HG02885 (cell line): ENCODE measurements around the gene IMPG2.

Experiments
- ATAC-seq: cut with Tn5 transposase; IDR thresholded peaks from one replicate; pipeline ENCODE4 v1.9.1; 2021; ENCODE audit warnings: mild to moderate bottlenecking; ENCODE audit not compliant: unreplicated experiment, poor library complexity

IMPG2 gene

DNA sequence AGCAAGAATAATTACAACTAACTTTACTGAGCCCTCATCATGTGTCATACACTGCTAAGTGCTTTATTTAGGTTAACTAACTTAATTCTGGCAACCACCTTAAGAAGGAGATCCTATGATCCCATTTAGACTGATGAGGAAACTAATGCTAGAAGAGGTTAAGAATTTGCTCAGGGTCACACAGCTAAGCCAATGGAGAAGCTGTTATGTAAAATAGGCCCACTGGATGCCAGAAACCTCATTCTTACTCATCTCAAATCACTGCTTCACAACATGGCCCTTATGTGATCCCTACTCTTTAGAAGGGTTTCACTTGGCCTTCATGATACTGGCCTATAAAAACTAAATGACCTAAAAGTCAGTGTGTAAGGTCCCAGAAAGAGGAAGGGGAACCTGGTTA lies 41.2 kb downstream of the IMPG2 start:
- ATAC-seq = no peak

DNA sequence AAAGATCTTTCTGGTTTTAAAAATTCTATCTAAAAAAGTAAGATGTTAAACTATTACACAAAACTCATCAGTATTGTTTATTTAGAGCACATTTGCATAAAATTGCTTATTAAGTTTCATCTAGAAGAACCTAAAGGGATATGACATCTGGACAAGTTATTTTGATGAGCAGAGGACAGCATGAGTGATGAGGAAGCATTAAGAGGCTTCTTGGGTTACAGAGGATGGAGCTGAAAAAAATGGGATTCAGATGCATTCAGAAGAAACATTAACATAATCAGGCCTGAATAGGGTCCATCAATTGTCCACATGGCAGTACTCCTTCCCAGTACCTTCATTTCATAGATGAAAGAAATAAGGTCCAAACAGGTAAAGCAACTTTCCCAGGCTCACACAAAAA lies 41.6 kb downstream of the IMPG2 start:
- no peak for ATAC-seq

DNA sequence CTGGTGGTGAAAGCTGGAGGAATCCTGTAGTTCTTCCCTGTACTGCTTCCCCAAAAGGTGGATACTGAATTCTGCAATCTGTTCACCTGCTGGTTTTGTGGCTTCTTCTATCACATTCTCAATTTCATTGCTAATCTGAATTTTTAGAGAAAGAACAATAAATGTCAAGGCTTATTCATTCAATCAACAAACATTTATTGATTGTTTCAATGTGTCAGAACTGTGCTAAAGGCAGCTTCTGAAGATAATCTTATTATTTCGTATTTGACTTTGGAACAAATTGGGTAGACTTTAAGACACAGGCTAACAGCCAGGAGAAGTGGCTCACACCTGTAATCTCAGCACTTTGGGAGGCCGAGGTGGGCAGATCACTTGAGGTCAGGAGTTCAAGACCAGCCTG lies 46.8 kb downstream of the IMPG2 start:
- no peak for ATAC-seq

DNA sequence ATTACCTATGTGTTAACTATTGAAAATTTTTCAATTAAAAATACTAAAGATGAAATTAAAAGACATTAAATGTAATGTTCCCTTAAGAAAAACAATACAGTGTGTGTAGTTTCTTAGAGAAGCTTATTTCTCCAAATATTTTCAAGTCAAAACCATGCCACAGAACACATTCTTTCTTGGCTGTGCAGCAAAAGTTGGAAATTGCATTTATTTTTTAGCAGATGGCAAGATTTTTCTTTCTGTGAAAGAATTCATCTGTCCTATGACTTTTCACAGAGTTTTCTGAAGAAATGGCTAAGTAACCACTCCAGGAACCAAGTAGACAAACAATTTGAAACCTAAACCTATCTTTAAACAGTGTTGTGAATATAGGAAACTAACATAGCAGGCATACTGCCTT lies 47.2 kb downstream of the IMPG2 start:
- ATAC-seq = no peak

DNA sequence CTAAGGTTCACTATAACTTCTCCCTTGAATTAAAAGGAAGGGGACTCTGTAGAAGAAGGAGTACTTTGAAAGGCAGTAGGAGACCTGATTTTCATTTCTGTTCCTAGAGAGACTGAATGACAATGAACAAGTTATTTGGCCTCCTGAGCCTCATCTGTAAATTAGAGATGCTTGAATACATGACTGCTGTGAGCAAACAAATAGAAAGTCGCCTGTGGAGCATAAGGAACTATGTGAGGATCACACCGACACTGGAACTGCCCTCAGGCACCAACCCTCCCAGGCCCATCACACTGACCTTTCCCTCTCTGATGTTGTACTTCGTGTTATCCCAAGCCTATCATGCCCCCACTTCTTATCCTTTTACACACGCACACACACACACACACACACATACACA lies 48.6 kb downstream of the IMPG2 start:
- ATAC-seq = no peak

DNA sequence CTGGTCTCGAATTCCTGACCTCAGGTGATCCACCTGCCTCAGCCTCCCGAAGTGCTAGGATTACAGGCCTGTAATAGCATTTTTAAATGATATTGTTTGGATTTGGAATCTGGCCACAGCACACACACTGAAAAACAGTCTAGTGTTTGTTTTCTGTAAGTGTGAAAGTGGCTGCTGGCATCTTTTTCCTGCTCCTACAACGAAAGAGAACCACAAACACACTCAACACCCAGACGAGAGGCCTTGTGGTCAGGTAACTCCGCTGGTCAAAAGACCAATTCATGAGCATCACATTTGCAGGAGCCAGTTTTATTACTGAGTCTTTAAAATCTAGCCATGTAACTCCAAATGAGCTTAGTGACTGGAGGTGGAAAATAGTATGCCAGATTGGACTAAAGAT lies 50.2 kb downstream of the IMPG2 start:
- no peak for ATAC-seq

DNA sequence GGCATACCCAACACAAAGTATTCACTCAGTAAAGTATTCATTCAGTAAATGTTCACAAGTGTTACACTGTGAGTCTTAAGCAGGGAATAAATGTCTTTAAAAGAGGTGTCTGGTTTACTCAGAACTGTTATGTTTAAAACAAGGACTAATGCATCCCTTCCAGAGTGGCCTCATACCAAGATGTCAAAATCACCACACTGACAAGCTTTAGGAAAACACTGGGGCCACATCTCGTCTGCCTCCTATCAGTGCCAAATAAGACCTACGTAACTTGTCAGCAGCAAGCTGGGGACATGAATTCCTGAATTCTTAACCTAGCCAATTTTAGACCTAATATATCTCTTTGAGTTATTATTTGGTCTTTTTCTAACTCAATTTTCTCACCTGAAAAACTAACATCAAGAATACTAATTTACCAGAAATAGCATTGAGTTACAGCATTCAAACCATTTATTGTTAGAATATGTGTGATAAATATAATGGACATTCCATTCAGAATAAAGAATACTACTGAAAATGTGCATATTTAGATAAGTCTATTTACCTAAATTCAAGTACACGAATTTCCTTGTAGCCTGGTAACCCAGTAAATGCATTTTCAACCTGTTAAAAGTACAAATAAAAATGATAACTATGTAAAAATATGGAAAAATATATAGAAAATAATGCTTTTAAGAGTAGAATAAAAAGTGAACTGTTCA lies 51.3 kb downstream of the IMPG2 start:
- ATAC-seq = no peak

DNA sequence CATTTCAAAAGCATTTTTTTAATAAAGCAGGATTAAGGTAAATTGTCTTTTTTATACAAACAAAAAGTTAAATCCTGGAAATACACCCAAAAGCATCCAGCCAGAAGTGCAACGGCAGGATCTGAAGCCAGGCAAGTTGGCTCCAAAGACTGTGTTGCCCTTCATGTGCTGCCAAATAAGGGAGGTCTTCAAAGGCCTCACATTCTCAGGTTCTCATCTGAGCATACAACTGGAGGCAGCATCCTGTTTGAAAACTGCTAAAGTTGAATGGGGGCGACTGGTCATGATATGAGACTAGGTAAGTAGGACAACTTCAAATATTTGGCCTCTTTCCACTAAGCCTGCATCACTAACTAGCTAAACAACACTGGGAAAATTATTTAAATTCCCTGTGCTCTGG lies 52.2 kb downstream of the IMPG2 start:
- ATAC-seq = no peak

DNA sequence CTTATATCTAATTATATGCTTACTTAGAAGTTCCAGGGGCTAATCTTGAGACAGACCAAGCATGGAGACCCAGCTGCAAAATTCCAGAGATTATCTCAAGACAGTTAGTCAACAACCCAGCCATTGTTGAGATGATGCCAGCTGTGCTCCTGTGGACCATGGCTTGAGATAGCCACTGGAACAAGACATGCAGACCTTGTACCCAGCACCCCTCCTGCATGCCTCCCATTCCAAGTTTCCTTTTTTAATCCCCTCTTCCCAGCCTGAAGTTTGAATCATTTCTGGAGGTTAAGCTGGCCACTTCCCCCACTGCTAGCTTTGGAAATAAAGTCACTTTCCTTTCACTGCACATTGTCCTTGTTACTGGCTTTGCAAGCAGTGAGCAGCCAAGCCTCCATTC lies 53.8 kb downstream of the IMPG2 start:
- no peak for ATAC-seq

DNA sequence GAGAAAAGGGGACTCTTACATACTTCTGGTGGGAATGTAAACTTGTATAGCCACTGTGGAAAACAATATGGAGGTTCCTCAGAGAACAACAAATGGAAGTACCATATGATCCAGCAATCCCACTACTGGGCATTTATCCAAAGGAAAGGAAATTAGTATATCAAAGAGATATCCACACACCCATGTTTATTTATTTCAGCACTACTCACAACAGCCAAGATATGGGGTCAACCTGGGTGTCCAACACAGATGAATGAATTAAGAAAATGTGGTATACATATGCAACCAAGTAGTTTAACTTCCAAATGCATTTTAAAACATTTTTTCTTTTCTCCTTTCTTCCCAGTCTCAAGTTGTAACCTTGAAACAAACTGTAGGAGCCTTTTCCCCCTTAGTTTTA lies 54.3 kb downstream of the IMPG2 start:
- no peak for ATAC-seq

DNA sequence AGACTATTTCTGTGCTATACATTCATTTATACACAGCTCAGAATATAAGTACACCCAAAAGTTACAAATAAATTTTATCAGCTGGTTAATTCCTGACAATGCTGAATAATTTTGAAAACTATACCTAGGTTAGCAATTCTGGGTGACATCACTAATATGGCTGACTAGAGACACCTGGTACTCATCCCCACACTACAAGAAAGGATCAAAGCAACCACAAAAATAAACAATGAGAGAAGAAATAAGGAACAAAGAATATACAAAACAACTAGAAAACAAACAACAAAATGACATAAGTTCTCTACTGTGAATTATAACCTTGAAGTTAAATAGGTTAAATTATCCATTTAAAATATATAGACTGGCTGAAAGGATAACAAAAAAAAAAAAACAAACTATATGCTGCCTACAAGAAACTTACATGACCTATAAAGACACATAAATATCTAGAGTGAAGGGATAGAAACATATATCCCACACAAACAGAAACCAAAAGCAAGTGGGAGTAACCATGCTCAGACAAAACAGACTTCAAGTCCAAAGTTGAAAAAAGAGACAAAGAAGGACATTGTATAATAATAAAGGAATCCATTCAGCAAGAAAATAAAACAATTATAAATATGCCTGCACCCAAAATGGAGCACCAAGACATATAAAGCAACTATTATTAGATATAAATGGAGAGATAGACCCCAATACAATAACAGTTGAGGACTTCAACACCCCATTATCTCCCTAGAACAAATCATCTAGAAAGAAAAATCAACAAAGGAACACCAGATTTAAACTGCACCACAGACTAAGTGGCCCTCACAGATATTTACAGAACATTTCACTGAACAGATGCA lies 57.8 kb downstream of the IMPG2 start:
- peak; percentile 58 for ATAC-seq

DNA sequence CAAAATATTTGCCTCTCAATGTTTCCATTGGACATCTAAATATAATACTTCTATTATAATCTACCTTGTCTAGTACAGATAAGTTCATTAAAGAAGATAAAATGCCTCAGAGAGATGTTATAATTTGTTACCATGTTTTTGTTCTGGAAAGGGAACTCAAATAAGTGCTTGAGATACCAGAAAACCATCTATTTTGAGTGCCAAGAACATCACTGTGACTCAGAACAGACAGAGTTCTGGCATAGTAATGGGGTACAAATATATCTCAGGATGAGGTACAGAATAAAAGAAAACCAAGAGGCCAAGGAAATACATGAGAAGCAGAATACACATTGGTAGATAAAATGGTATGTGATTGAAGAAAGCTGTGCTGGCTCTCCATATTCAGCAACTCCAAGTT lies 58.9 kb downstream of the IMPG2 start:
- ATAC-seq = no peak

DNA sequence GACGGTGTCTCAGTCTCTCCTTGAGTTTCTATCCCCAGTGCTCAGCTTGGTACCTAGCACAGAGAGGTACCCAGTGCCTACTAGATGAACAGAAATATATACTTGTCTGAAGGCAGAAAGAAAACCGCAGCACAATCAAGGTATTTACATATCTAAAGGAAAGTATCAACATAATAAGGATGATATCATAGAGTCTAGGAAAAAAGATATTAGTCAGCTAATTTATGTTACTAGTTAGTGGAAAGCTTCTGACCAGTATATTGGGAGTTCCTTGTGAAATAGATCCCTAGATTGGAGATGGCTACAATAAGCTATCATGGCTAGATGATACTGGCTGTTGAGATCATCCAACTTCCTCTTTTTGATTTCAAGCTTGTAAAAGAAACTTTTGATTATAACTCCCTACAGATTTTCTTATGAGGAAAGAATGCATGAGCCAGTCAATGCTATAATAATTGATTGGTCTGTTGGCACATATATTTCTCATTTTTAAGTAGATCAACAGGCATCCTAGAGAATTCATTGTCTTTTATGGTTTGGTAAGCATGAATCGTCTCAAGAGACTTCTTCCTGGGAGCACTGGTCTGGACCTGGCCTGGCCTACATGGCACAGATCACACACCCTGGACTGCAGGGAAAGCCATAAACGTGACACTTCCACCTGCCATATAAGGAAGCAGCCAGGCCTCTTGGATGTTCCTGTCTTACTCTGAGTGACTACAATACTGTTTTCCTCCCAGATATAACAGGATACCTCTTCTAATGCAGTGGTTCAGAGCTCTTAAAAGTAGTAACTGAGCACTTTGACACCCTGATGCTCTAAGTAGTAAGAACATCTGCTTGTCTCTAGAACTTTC lies 60.7 kb downstream of the IMPG2 start:
- ATAC-seq = no peak

DNA sequence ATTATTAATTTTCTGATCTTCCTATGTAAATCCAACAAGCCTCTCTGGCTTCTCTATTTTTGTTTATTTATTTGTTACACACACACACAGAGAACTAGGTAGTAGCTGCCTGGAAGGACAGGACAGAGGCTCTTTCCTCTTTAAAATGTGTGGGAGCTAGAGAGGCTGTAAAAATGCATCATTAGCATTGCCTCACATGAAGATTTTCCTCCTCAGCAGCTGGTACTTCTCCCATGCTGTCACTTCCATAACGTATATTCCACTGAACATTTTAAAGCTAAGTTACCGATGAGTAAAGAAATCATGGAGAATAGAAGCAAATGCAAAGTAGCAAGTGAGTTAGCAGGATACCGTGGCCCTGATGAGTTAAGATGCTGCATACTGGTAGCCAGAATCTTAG lies 63.9 kb downstream of the IMPG2 start:
- ATAC-seq = no peak

DNA sequence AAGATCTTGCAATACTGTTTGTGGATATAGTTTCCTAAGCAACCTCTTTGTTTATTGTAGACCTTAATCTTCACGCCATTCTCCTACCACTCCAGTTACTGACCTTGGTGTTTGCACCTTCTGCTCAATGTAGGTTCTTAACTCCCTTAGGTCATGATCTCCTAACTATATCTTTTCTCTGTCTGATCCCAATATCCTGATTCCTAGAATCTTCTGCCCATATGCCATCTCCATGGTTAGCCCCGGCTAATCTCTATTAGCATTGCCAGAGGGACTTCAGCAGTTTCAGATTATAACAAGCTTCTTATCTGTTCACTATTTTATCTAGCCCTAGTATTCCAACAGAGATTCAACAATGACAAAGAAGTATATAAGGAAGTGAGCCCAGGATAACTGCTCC lies 64.9 kb downstream of the IMPG2 start:
- ATAC-seq = no peak

DNA sequence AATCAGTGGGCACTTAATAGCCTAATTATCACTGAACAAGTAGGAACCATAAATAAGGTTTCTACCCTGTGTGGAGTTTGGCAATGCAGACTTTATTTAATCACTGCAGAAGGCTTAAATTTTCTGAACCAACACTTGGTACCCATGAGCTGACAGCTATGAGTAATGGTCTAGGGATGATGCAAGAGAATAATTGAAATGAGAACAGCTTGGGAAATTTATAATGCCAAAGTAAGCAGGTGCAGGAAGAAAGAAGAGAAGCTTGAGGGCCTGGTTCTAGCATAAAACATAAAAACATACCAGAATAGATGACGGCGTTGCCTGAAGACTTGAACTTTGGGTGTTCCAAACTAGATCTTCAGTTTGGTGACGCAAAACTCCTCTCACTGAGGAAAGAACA lies 67.0 kb downstream of the IMPG2 start:
- ATAC-seq = no peak

DNA sequence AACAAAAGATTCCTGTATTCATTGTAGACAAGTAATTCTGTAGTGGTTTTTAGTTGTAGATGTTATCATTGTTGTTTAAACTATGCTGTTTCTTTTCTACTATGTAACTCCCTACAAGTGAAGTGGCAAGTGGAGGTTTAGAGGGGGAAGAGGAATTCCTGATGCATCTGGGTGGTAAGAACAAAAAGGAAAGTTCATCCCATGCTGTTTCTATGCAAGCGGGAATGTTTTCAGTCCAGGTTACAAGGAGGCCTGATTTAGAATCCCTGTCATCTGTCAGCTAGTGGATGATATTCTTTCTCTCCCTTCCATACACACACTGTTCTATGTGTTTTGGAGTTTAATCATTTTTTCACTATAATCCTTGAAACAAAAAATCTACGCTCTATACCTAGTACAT lies 67.4 kb downstream of the IMPG2 start:
- no peak for ATAC-seq

DNA sequence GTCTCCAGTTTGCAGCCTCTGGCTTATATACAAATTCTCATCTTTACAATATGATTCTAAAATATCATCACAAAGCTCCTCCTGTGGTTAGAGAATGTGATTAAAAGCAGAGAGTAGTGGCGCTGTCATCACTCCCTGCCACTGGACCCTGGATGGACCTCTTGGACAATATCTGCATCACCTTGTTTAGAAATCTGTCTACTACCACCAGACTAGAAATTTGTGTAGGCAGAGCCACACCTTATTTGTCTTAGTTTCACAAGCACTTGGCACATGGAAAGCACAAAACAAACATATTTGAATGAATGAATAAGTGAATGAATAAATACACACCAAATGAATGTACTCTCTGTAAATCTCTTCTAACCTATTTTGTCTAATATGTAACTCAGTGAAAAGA lies 68.1 kb downstream of the IMPG2 start:
- no peak for ATAC-seq

DNA sequence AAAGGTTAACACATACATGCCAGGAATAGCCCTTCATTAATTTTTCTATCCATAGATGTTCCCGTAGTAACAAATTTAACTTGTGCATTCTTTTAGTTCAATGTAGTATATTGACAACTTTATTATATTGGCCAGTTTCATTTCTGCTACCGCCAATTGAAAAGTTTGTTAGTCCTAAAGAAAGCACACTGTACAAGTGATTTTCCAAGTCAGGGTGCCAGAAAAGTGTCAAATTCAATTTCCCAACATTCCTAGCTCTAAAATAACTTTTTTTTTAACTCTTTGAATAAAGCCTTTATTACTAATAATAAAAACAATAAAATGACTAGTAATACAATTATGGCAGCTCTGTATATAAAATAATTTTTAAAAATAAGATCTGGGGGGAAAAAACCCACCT lies 68.9 kb downstream of the IMPG2 start:
- ATAC-seq = no peak

DNA sequence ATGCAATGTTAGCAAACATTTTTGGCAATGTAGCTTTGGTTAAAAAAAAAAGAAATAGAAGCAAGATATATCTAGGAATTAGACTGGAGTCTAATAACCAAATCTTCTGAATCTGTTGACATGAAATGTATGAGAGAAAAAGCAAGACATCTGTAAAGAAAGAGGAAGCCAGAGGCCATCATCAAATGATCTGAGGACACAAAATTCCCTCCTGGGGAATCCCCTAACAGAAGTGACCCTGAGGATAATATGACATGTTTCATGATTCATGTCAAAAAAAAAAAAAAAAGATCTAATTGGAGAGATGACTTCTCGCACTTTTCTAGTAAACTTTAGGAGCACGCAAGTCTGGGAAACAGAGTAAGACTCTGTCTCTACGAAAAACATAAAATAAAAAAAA lies 70.9 kb downstream of the IMPG2 start:
- no peak for ATAC-seq

DNA sequence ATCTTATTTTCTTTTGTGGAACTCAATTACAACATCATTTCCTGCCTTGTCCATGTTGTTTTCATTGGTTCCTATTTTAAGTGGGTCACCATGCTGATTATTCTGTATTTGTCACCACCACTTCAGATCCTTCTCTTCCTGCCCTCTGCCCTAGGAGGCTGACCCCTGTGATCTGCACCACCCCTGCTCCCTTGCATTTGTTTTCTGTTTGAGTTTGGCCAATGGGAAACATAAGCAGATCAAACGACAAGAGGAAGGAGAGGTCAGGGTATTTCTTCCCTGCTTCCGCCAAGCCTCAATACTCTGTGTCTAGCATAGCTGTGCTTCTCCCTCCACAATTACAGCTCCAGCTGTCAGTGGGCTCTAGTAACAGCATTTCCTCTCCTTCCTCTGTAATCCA lies 71.6 kb downstream of the IMPG2 start:
- no peak for ATAC-seq
